K562 (cell line): ENCODE data around the gene RPTOR.

Experiments used
- EZH2 ChIP-seq: IDR thresholded peaks from 2 replicates; pipeline ENCODE4 v1.6.1; 2012; ENCODE audit warnings: low read depth, mild to moderate bottlenecking, inconsistent platforms, low read length, borderline replicate concordance
- HDGF ChIP-seq: fragments of 450-650 bp; IDR thresholded peaks from 2 replicates; pipeline ENCODE4 v1.6.1; 2016
- HNRNPLL ChIP-seq: fragments of 200-400 bp; formaldehyde crosslinking; IDR thresholded peaks from 2 replicates; pipeline ENCODE4 v1.6.1; 2017; ENCODE audit warnings: low read length, low read depth, mild to moderate bottlenecking; ENCODE audit not compliant: poor library complexity, severe bottlenecking
- MECOM ChIP-seq: fragments of 250-450 bp; sonication (Bioruptor Pico); IDR thresholded peaks from 2 replicates; pipeline ENCODE4 v1.8.0; 2022; ENCODE audit warnings: inconsistent platforms
- POLR2AphosphoS5 ChIP-seq: IDR thresholded peaks from 2 replicates; pipeline ENCODE4 v1.6.1; 2011; ENCODE audit warnings: mild to moderate bottlenecking, low read depth, low read length, moderate library complexity; ENCODE audit not compliant: control insufficient read depth, insufficient read depth
- RBBP5 ChIP-seq: fragments of 200-600 bp; sonication (generic); IDR thresholded peaks from 2 replicates; pipeline ENCODE4 v1.6.1; 2012; ENCODE audit warnings: borderline replicate concordance, mild to moderate bottlenecking, low read length, control low read depth, inconsistent platforms; ENCODE audit not compliant: insufficient read depth, poor library complexity, severe bottlenecking
- SMARCE1 ChIP-seq: fragments of 450-650 bp; IDR thresholded peaks from 2 replicates; pipeline ENCODE4 v1.7.1; 2016; ENCODE audit warnings: mild to moderate bottlenecking
- SPI1 ChIP-seq: IDR thresholded peaks from 2 replicates; pipeline ENCODE4 v1.6.1; 2011; ENCODE audit warnings: low read depth, low read length, control low read depth, borderline replicate concordance
- TCF7 ChIP-seq: sonication (generic); IDR thresholded peaks from 2 replicates; pipeline ENCODE4 v1.6.1; 2016; ENCODE audit warnings: antibody characterized with exemption, borderline replicate concordance
- TF ChIP-seq, protein P1 (sequence below): fragments of 250-450 bp; sonication (Bioruptor Pico); IDR thresholded peaks from 2 replicates; pipeline ENCODE4 v1.5.0; 2020; ENCODE audit warnings: mild to moderate bottlenecking, borderline replicate concordance
- TF ChIP-seq, protein P2 (sequence below), 3 experiments: IDR thresholded peaks in 2 of 3; conservative IDR thresholded peaks in 1 of 3; 2 replicates each; pipeline ENCODE4 v1.5.1; 2011 to 2012; ENCODE audit warnings: low read length in 3 of 3, mild to moderate bottlenecking in 3 of 3, control low read depth in 2 of 3, improper control_type of control experiment in 1 of 3, inconsistent platforms in 1 of 3, low read depth in 1 of 3, mixed read lengths in 1 of 3, moderate library complexity in 1 of 3; ENCODE audit not compliant: insufficient read depth in 2 of 3
- TF ChIP-seq, protein P3 (sequence below), 2 experiments: fragments of 450-650 bp in 1 of 2; sonication (generic) in 1 of 2; formaldehyde crosslinking in 1 of 2; IDR thresholded peaks in 1 of 2; conservative IDR thresholded peaks in 1 of 2; 2 replicates each; pipeline versions ENCODE4 v1.6.1 to v1.8.1; 2016 to 2023; ENCODE audit warnings: mild to moderate bottlenecking in 2 of 2, moderate library complexity in 2 of 2, inconsistent platforms in 1 of 2, missing genetic modification reagents in 1 of 2

DNA sequence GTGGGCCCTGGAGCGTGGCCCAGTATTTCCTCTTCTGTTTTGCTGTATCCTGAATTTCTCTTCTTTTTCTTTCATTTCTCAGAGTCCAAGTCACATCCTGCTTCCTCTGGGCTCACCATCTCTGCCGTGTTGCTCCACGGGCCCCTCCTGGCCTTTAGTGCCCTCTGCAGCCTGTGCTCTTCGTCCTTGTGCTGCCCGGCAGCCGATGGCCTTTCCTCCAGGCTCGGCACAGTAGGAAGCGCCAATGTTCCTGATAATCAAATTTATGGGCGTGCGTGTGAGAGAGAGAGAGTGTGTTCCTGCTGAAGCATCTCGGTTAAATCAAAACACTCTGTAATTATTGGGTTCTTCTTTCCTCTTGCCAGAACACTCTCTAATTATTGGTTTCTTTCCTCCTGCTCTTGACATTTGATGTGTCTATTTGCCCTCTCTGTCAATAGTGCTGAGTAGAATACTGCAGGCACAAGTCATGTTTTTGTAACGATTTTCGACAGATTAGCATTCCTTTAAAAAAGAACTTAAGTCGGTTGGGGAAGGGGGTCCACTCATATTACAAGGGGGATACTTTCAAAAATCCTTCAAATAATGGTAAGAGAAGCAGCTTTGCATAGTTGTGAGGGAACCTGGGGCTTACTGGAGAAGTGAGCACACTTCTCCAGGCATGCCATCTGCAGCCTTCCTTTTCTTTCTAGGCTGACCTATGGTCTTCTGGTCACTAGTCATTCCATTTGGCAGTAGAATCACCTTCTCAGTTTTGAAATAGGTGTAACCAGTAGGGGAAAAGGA, 126.6 kb downstream of the RPTOR start:
- TF ChIP-seq, protein P1, sequence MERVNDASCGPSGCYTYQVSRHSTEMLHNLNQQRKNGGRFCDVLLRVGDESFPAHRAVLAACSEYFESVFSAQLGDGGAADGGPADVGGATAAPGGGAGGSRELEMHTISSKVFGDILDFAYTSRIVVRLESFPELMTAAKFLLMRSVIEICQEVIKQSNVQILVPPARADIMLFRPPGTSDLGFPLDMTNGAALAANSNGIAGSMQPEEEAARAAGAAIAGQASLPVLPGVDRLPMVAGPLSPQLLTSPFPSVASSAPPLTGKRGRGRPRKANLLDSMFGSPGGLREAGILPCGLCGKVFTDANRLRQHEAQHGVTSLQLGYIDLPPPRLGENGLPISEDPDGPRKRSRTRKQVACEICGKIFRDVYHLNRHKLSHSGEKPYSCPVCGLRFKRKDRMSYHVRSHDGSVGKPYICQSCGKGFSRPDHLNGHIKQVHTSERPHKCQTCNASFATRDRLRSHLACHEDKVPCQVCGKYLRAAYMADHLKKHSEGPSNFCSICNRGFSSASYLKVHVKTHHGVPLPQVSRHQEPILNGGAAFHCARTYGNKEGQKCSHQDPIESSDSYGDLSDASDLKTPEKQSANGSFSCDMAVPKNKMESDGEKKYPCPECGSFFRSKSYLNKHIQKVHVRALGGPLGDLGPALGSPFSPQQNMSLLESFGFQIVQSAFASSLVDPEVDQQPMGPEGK (CRISPR knock-in tag) = no peak
- TF ChIP-seq, protein P2, sequence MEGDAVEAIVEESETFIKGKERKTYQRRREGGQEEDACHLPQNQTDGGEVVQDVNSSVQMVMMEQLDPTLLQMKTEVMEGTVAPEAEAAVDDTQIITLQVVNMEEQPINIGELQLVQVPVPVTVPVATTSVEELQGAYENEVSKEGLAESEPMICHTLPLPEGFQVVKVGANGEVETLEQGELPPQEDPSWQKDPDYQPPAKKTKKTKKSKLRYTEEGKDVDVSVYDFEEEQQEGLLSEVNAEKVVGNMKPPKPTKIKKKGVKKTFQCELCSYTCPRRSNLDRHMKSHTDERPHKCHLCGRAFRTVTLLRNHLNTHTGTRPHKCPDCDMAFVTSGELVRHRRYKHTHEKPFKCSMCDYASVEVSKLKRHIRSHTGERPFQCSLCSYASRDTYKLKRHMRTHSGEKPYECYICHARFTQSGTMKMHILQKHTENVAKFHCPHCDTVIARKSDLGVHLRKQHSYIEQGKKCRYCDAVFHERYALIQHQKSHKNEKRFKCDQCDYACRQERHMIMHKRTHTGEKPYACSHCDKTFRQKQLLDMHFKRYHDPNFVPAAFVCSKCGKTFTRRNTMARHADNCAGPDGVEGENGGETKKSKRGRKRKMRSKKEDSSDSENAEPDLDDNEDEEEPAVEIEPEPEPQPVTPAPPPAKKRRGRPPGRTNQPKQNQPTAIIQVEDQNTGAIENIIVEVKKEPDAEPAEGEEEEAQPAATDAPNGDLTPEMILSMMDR (IDR thresholded peaks at IDR 0.05 in 2 of 3, conservative IDR thresholded peaks at IDR 0.05 in 1 of 3; ENCODE audit: insufficient read depth in 2 of 3, low read depth in 1 of 3, low read length in 3 of 3) = no peak
- TF ChIP-seq HNRNPLL (no peak), TCF7 (no peak), RBBP5 (no peak), POLR2AphosphoS5 (no peak), EZH2 (no peak), HDGF (no peak), SMARCE1 (no peak), SPI1 (no peak), MECOM (CRISPR knock-in tag) (no peak)
- TF ChIP-seq, protein P3, sequence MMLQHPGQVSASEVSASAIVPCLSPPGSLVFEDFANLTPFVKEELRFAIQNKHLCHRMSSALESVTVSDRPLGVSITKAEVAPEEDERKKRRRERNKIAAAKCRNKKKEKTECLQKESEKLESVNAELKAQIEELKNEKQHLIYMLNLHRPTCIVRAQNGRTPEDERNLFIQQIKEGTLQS (IDR thresholded peaks at IDR 0.05) = no peak
- TF ChIP-seq, protein P3 (CRISPR knock-in tag; conservative IDR thresholded peaks at IDR 0.05) = no peak
